ENCODE measurements around the gene VPREB3.
"Not testable (repeated sequence)": the region's sequence is repeated elsewhere in the genome, so short reads cannot be mapped to it uniquely, and the experiment has no call there.

The VPREB3 gene

DNA sequence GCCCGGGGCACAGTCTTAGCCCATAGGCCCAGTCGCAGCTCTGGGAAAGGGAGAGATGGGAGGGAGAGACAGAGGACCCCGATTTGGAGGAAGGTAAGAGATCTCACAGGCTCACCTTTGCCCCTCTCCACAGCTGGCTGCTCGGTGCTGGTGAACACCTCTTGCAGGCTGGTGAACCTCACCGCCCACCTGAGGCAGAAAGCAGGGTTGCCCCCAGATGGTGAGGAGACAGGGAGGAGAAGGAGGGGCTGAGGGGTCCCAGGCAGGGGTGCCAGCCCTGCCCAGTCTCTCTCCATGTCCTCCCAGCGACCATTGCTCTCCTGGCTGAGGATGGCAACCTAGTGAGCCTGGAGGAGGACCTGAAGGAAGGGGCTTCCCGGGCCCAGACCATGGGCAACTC is 9.7 kb upstream of the VPREB3 start:
- no peak for DNase-seq

DNA sequence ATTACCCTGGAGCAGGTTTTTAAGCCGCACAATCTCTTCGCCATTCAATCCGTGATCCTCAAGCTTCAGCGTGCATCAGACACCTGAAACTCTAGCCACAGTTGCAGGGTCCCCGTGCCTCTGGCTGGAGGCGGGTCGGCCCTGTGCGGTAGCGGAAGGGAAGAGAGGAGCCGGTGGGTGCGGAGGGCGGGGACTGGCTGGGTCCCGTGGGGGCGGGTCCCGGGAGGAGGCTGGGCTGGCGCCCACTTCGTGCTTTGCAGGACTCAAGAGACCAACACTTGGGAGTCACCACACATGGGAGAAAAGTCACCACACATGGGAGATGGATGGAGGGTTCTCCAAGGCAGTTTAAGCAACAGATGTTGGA is 9.3 kb upstream of the VPREB3 start:
- DNase-seq: peak; percentile 60

DNA sequence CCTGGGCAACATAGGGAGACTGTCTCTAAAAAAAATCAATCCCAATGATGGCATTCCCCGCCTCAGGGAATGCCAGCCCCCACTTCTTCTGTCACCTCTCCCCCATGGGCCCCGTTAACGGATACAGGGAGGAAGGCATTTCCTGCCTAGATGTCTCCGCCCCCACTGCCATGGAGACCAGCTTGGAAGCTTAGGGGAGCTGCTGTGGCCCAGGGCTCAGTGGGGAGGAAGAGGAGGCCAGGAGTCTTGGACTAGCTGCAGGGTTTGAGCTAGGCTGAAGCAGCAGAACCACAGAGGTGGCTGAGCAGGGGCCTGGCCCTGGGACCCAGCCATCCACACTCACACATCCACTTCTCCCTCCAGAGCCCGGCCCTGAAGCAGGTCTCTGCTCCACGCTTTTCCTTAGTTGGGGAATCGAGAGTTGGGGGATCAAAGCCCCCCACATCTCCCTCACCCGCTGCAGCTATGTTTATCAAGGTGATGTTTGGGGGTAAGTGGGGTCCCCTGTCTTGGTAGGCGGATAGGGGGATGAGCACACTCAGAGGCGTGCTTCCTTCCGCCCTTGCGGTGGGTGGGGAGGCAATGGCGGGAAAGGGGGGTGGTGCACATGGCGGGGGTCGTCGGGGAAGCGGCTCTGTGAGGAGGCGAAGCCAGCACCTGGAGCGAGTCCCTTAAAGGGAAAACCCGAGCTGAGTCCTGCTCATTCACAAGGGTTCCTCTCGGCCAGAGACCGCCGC is 8.8 kb upstream of the VPREB3 start, which contains the start of gene C22orf15:
Gene C22orf15 (plus strand): TSS at position 149 of the 737 bp plus-strand sequence. CDS start 317 bp downstream, at position 466.
- no peak for DNase-seq

DNA sequence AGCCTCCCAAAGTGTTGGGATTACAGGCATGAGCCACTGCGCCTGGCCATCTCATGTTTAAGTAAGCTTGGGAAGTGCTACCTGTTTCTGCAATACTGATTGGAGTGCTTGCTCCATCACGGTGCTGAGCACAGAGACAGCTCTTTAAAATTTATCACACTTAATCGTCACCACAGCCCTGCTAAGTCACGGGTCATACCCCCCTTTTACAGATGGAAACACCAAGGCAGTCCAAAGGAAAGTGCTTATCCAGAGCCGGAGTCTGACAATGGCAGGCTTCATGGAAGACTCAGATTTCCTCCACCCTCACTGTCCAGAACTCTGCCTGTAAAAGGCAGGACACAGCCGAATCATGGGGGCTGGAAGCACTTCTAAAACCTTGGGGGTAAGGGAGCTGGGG is 5.8 kb upstream of the VPREB3 start:
- DNase-seq: no peak

DNA sequence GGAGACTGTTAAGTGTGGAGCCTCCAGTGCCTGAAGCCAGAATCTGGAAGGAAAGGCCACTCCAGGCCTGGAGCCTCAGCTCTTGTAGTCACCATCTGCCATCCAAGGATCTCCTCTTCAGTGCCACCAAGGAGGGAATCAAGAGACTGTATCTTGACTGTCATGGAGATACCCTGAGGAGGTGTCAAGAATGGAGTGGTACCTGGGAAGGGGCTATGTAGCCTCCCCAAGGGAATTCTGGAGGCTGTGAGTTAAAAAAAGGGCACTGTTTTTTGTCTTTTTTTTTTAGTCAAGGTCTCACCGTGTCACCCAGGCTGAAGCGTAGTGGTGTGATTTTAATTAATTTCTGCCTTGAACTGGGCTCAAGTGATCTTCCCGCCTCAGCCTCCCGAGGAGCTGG is 5.3 kb upstream of the VPREB3 start:
- DNase-seq: no peak

DNA sequence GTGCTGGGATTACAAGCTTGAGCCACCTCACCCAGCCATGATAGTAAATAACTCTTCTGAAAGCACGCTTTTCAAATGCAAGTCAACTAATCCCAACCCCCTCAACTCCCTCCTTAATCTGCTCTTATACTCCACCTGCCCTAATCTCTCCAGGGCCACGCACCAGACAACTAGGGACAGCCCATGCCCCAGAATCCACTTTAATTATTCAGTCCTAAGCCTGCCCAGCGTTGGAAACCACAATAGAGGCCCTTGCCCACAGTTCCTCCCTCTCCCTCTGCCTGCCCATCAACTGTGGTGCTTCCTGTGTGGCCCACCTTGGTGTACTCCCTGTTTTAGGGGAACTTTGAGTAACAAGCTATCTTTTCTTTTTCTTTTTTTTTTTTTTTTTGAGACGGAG is 2.7 kb upstream of the VPREB3 start:
- DNase-seq: no peak

DNA sequence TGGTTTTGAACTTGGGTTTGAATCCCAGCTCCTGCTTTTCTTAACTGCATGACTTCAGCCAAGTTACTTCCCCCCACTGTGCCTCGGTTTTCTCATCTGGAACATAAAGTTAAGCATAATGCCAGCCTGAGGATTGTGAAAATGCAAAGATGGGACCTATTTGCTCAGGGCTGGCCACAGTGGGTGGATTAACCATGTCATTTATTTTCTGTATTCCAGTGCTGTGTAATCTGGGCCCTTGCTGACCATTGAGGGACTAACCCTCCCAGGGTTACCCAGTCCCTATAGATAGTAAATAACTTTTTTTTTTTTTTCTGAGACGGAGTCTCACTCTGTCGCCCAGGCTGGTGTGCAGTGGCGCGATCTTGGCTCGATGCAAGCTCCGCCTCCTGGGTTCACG is 1.5 kb upstream of the VPREB3 start:
- DNase-seq: no peak

DNA sequence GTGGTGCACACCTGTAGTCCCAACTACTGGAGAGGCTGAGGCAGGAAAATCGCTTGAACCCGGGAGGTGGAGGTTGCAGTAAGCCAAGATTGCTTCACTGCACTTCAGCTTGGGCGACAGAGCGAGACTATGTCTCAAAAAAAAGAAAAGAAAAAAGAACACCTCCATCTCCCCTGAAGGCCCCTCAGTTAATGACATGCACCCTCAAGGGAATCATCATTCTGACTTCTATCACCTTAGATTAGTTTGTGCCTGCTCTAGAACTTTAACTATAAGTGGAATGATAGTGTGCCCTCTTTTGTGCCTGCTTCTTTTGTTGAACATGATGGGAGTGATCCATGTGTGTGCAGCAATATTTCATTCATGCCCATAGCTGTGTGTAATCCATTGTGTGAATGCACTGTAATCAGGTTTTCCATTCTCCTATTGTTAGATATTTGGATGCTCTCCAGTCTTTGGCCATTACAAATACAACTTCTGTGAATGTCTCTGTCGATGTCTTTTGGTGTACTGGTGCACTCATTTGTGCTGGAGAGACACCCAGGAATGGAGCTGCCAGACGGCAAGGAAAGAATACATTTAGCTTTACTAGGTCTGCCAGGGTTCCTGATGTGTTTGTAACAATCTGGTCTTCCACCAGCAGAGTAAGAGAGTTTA is 883 bp upstream of the VPREB3 start:
- DNase-seq: no peak

DNA sequence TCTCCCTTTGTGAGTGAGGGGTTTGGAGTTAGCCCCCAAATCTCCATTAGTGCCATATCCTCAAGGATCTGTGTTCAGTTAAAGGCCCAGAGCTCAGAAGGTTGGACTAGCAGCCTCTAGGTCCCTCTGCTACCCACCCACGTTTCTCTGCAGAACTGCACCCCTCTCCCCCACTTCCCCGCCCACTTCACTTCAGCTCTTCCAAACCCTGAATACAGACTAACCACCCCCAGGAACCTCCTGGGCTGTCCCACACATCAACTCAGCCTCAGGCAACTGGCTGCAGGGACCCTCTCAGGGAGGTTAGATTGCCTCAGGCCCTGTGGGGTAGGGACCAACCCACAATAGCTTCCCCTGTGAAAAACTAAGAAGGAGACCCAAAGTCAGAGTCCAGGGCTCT is 840 bp downstream of the VPREB3 start:
- DNase-seq: no peak

DNA sequence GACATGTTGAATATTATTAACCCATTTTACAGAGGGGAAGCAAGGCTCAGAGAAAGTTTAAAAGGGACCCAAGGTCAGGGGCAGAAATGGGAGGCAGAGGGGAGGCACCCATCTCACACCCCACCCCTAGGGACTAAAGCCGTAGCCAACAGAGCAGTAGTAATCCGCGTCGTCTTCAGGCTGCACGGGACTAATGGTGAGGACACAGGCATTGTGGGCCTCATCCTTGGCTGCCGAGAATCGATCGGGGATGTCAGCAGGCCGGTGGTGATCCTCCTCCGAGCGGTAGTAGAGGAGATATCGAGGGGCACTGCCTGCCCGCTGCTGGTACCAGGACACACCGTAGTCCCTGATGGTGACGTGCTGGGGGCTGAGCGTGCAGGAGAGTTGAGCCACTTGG is 1.5 kb downstream of the VPREB3 start:
- DNase-seq: no peak

DNA sequence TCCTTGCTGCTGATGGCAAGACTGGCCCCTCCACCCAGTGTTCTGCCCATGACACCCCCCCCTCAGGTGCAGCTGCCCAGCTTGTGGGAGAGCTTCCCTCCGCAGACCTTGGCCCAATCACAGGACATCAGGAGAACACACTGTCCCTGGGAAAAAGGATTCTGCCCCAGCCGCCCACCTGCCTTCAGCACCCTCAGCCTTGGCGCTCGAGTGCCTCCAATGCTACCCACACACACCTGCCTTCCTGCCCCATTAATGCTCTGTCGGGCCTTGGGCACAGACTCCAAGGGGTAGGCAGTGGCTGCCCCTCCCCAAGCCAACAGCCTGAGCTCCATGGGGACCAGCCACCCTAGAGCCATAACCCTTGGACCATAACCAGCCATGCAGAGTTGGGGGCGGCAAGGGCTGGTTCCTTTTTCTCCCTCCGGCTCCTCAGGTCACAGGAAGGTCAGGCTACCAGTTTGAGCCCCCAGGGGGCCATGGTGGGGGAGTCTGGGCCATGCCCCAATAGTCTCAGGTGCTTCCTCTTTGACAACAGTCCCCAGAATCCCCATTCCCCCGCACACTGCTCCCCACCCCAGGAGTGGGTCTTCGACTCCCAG is 2.0 kb downstream of the VPREB3 start:
- no peak for DNase-seq

DNA sequence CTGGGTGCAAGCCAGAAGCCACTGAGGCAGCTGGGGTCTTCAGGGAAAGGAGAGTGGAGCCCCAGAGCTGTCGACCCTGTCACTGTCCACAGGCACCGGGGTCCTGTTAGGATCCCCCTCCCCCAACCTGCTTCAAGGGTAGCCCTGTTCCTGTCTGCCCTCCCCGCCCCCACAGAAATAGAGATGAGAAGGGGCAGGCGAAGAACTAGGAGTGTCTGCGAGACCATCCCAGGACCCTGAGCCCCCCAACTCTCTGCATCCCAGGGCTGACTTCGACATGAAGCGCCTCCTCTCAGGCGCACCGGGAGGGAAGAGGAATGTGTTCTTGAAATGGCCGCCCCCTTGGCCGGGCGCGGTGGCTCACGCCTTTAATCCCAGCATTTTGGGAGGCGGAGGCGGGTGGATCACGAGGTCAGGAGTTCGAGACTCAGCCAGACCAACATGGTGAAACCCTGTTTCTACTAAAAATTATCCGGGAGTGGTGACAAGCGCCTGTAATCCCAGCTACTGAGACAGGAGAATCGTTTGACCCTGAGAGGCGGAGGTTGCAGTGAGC is 2.7 kb downstream of the VPREB3 start:
- no peak for DNase-seq

DNA sequence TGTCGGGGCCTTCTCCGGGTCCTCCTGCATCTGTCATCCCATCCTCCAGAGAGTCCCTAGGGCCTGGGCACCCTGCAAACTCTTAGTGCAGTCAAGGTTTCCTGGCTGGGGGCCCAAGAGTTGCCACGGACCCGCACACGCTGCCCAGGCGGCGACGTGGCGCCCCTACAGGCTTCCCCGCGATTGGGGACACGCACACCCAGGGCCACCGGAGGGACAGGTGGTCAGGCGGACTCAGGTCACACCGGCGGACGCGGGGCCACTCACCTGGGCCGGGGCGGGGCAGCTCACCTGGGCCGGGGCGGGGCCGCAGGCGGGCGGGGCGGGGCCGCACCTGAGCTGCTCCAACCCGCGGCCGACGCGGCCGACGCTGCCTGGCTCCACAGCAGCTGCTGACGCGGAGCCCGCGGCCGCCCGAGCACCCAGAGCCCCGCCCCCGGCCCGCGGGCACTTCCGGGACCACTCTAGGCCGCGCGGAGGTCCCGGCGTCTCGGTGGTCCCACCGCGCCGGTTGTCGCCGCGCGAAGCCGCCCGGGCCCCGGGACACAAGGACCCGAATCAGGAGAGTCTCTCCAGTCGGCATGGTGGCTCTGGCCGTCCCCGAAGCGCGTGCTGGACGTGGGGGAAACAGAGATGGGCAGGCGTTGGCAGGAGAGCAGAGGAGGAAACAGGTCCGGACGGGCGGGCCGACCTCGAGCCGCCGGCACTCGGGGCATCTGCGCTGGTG is 3.3 kb downstream of the VPREB3 start, which contains the start of gene ZNF70:
Gene ZNF70 (minus strand): TSS at position 399 of the 727 bp plus-strand sequence. CDS start 5,972 bp downstream, outside the sequence.
- peak; percentile 79 for DNase-seq

DNA sequence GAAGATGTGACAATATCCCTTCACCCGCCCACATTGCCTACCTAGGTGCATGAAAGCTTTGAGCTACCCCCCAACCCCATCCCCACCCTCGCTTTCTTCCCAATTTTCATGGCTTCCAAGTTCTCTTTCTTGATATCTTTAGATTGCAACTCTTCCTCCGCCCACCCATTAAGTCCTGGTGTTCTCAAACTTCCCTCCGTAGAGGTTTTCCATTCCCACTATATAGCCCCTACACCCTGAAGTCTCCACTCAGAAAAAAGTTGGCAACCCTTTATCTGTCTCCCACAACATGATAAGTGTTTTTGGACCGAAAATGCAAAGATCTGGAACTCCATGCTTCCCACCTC is 3.9 kb downstream of the VPREB3 start:
- DNase-seq: no peak

DNA sequence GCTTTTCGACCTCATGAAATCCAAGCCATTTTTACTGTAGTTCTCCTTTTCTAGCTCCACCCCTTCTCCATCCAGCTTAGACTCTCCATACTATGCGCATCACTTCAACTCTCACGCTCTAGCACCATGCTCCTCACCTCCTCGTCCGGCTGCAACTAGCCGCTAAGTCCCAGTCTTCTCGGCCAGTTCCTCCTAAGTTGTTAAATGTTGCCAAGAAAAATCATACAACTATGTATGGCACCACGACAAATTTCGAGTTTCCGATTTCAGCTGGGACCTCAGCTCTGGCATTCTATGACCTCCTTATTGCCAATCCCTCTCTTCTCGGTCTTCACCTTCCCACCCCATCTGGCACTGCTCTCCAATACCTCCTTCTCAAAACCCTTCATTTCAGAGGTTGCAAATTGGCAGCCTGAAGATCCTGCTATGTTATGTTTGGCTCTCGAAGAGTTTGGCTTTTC is 4.4 kb downstream of the VPREB3 start:
- no peak for DNase-seq

DNA sequence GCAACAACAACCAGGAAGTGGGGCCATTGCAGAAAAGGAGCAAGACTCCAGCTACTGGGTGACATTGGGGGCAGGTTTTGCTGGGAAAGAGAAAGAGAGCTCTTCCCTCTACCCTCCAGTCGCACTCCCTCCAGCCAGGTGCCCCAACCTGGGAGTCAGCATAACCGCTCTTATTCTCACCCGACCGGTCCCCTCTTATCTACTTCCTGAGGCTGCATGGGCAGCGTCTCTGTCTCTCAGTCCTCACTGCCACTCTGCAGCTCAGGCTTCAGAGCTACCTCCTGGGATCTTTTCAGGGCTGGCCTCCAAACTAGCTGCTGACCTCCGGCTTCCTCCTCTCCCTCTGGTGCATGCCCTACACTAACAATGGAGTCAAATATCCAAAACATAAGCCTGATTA is 8.4 kb downstream of the VPREB3 start:
- no peak for DNase-seq

DNA sequence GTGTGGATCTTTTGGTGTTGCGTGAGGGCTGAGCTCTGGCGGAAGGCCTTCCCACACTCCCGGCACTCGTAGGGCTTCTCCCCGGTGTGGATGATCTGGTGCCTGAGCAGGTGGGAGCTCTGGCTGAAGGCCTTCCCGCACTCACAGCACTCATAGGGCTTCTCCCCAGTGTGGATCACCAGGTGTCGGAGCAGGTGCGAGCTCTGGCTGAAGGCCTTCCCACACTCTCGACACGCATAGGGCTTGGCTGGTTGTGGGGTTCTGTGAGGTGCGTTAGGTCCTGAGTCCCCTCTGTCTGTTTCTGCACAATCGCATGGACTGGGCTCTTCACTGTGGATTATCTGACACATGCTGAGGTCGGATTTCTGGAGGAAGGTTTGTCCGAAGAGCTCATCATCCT is 9.7 kb downstream of the VPREB3 start:
- DNase-seq: no peak

DNA sequence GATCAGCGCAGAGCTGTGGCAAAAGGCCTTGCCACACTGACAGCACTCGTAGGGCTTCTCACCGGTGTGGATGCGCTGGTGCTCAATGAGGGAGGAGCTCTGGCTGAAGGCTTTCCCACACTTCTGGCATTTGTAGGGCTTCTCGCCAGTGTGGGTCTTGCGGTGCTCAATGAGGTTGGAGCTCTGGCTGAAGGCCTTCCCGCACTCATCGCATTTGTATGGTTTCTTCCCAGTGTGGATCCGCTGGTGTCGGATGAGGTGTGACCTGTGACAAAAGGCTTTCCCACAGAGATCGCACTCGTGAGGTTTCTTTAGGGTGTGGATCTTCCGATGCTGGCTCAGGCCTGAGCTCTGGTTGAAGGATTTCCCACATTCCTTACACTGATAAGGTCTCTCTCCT is 10.2 kb downstream of the VPREB3 start:
- DNase-seq: no peak

DNA sequence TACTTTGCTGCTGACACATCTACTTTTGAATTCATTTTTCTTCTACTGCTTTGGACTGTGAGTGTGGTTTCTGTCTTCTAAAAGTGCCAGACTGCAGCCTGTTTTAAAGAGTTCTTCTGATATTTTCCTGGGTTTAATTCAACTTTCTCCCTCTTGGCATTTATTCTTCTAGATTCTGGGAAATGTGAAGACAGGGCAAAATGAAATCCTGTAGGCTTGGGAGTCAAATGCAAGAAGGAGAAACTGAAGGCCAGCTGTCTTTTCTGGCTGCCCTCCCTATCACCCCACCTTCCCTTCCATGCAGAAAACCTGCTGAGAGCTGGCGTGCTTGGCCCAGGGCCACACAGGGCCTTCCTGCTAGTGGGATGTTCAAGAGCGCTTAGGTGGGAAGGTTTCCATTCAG is 10.9 kb downstream of the VPREB3 start:
- no peak for DNase-seq

DNA sequence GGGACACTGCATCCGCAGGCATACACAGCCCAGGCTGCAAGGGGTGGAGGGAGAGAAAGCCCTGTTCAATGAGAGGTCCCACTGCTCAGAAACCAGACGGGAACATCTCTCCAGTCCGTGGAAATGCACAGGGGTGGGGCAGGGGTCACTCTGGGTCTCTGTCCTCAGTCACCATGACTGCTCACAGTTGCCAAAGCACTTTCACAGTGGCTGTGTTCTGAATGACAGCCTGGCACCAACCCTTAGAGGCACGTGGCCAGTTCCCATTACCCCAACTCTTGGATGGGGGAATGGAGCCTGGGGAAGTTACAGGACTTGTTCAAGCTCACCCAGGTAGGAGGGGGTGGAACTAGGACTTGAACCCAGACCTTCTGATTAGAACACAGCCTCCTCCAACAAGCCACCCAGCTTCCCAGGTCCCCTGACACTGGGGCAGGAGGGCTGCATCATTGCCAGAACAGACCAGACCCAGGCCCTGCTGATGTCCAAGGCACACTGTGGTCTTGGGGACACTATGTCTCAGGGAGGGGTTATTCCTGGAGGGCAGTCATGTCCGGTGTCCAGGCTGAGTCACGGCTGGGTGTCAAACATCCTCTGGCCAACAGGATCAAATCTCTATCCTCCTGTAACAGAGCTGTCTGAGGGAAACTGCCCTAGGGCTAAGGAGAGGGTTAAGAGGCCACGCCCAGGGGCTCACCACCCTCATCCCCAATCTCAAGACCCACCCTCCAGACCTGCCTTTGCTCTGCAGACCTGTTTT is 11.5 kb downstream of the VPREB3 start:
- DNase-seq: no peak

DNA sequence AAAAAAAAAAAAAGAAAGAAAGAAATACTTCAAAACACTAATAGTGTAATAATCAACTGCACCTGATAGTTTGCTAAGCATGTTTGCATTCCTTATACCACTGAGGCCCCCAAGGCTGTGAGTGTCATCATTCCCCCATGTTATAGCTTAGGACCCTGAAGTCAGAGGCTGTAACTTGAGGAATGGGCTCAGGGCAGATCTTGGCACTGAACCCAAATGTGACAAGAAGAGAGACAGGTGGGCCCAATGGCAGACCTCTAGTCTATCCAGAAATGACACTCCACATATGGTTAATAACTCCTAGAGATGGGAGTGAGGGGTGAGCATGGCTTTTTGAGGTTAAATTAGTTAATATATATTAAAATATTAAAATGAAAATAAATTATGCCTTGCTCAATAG is 16.5 kb downstream of the VPREB3 start:
- no peak for DNase-seq

DNA sequence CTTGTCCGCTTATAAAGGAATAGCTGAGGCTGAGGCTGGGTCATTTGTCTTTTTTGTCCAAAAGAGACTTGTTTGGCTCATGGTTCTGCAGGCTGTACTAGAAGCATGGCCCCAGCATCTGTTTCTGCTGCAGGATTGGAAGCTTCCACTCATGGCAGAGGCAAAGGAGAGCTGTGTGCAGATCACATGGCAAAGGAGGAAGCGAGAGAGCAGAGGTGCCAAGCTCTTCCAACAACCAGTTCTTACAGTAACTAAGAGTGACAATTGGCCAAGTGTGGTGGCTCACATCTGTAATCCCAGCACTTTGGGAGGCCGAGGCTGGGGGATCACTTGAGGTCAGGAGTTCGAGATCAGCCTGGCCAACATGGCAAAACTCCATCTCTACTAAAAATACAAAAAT is 26.1 kb downstream of the VPREB3 start:
- not testable (repeated sequence) for DNase-seq

All from stimulated activated CD4-positive, alpha-beta T cell treated with anti-CD3 and anti-CD28 coated beads, Interleukin-4, amount 100 ng/mL, for 24 hours (primary cell).